Parathyroid adenoma (tissue), 2 donors: ENCODE results near the gene NCOR1.

ENCODE experiments used
- H2AFZ ChIP-seq: fragments of 300-600 bp; sonication (generic); one replicate; pipeline ENCODE4 v1.7.0; 2017; ENCODE audit warnings: antibody characterized with exemption, mild to moderate bottlenecking
- H3K27ac ChIP-seq: fragments of 300-600 bp; sonication (generic); one replicate; pipeline ENCODE4 v1.7.0; 2017
- H3K27me3 ChIP-seq: fragments of 300-600 bp; sonication (generic); one replicate; pipeline ENCODE4 v1.7.0; 2017; ENCODE audit warnings: low read length; ENCODE audit not compliant: control insufficient read depth, insufficient read depth
- H3K36me3 ChIP-seq: fragments of 300-600 bp; sonication (generic); one replicate; pipeline ENCODE4 v1.7.0; 2017; ENCODE audit warnings: low read length; ENCODE audit not compliant: control insufficient read depth, insufficient read depth
- H3K4me1 ChIP-seq: fragments of 300-600 bp; sonication (generic); one replicate; pipeline ENCODE4 v1.7.0; 2017; ENCODE audit warnings: control low read depth
- H3K4me2 ChIP-seq: fragments of 300-600 bp; sonication (generic); one replicate; pipeline ENCODE4 v1.7.0; 2017; ENCODE audit warnings: low read length
- H3K4me3 ChIP-seq: fragments of 300-600 bp; sonication (generic); one replicate; pipeline ENCODE4 v1.7.0; 2017; ENCODE audit warnings: low read depth, low read length
- H3K79me2 ChIP-seq: fragments of 300-600 bp; sonication (generic); one replicate; pipeline ENCODE4 v1.7.0; 2017; ENCODE audit warnings: control low read depth
- H3K9ac ChIP-seq: fragments of 300-600 bp; sonication (generic); one replicate; pipeline ENCODE4 v1.7.0; 2017; ENCODE audit warnings: mild to moderate bottlenecking
- H3K9me3 ChIP-seq: fragments of 300-600 bp; sonication (generic); one replicate; pipeline ENCODE4 v1.7.0; 2017; ENCODE audit warnings: low read length; ENCODE audit not compliant: control insufficient read depth
- CTCF ChIP-seq: fragments of 300-600 bp; sonication (generic); IDR thresholded peaks from one replicate; pipeline ENCODE4 v1.7.0; 2017; ENCODE audit warnings: antibody characterized with exemption, mild to moderate bottlenecking
- donor health status: primary hyperparathyroidism.

The NCOR1 gene

GRCh38 chr17:16052486-16052885 lies 162.8 kb downstream of the NCOR1 start:
- H2AFZ ChIP-seq = no peak overlapping the region
- no peaks in the 10 kb centered on the region for H3K27me3 ChIP-seq
- no peak overlapping the region for H3K4me2 ChIP-seq
- peaks cover 5% of the 10 kb centered on the region for H3K4me1 ChIP-seq
- peaks cover 4% of the 10 kb centered on the region for H3K79me2 ChIP-seq
- H3K4me3 ChIP-seq = no peak overlapping the region
- H3K27ac ChIP-seq = no peak overlapping the region
- no peaks in the 10 kb centered on the region for H3K9me3 ChIP-seq
- no peak for TF ChIP-seq CTCF
- no peak overlapping the region for H3K9ac ChIP-seq
- H3K36me3 ChIP-seq = no peaks in the 10 kb centered on the region

GRCh38 chr17:16050844-16051243 lies 164.5 kb downstream of the NCOR1 start:
- no peak overlapping the region for H3K4me3 ChIP-seq
- H3K27ac ChIP-seq = no peak overlapping the region
- TF ChIP-seq CTCF = no peak
- H3K36me3 ChIP-seq = no peaks in the 10 kb centered on the region
- H3K9ac ChIP-seq = no peak overlapping the region
- peaks cover 4% of the 10 kb centered on the region for H3K79me2 ChIP-seq
- H3K4me2 ChIP-seq = no peak overlapping the region
- peaks cover 5% of the 10 kb centered on the region for H3K4me1 ChIP-seq
- H3K27me3 ChIP-seq = no peaks in the 10 kb centered on the region
- H3K9me3 ChIP-seq = no peaks in the 10 kb centered on the region
- no peak overlapping the region for H2AFZ ChIP-seq

- peak overlapping the region; percentile 7 for H2AFZ ChIP-seq
- H3K27me3 ChIP-seq = no peaks in the 10 kb centered on the region
- no peak overlapping the region for H3K9ac ChIP-seq
- H3K36me3 ChIP-seq = no peaks in the 10 kb centered on the region
- no peaks in the 10 kb centered on the region for H3K9me3 ChIP-seq
- H3K4me2 ChIP-seq = no peak overlapping the region
- H3K27ac ChIP-seq = no peak overlapping the region
- peaks cover 8% of the 10 kb centered on the region for H3K4me1 ChIP-seq
- TF ChIP-seq CTCF = no peak
- H3K79me2 ChIP-seq = peaks cover 4% of the 10 kb centered on the region
- H3K4me3 ChIP-seq = no peak overlapping the region
These were observed 166.4 kb downstream of the NCOR1 start for GRCh38 chr17:16048811-16049449.

GRCh38 chr17:16046966-16047365 lies 168.4 kb downstream of the NCOR1 start:
- H3K9ac ChIP-seq = no peak overlapping the region
- TF ChIP-seq CTCF = no peak
- peaks cover 4% of the 10 kb centered on the region for H3K79me2 ChIP-seq
- H3K36me3 ChIP-seq = no peaks in the 10 kb centered on the region
- H3K4me3 ChIP-seq = no peak overlapping the region
- no peaks in the 10 kb centered on the region for H3K27me3 ChIP-seq
- H3K4me1 ChIP-seq = peaks cover 8% of the 10 kb centered on the region
- H3K9me3 ChIP-seq = no peaks in the 10 kb centered on the region
- H3K4me2 ChIP-seq = no peak overlapping the region
- H3K27ac ChIP-seq = no peak overlapping the region
- H2AFZ ChIP-seq = no peak overlapping the region

GRCh38 chr17:16044487-16044886 lies 170.8 kb downstream of the NCOR1 start:
- Histone ChIP-seq H3K27me3 (no peaks in the 10 kb centered on the region), H3K4me1 (peaks cover 8% of the 10 kb centered on the region), H3K79me2 (no peaks in the 10 kb centered on the region), H3K4me2 (no peak overlapping the region), H3K36me3 (no peaks in the 10 kb centered on the region), H3K9me3 (no peaks in the 10 kb centered on the region), H3K9ac (no peak overlapping the region), H3K4me3 (no peak overlapping the region), H2AFZ (no peak overlapping the region), H3K27ac (no peak overlapping the region)
- TF ChIP-seq CTCF = no peak
